Hepatocyte (in vitro differentiated cells): ENCODE data around the gene ZDHHC1.

Source experiments
- CTCF ChIP-seq: fragments of 200-600 bp; sonication (generic); IDR thresholded peaks from 2 replicates; pipeline ENCODE4 v1.5.1; 2016; ENCODE audit warnings: antibody characterized with exemption, mild to moderate bottlenecking; ENCODE audit not compliant: poor library complexity
- EZH2 ChIP-seq: fragments of 200-600 bp; sonication (generic); IDR thresholded peaks from 2 replicates; pipeline ENCODE4 v1.6.1; 2016; ENCODE audit warnings: antibody characterized with exemption, mild to moderate bottlenecking, borderline replicate concordance
- EZH2phosphoT487 ChIP-seq: fragments of 200-600 bp; sonication (generic); IDR thresholded peaks from one replicate; pipeline ENCODE4 v1.6.1; 2018; ENCODE audit warnings: antibody characterized with exemption, mild to moderate bottlenecking, low read depth, moderate library complexity; ENCODE audit not compliant: unreplicated experiment, severe bottlenecking

GRCh38 chr16:67426022-67426421 lies 9.7 kb upstream of the ZDHHC1 start:
- TF ChIP-seq CTCF: no peak
- no peak for TF ChIP-seq EZH2
- TF ChIP-seq EZH2phosphoT487: no peak
